ENCODE results near the gene GGA2.

GRCh38 chr16:23498863-23499262 lies 11.4 kb downstream of the GGA2 start:
- no peak for TF ChIP-seq CTCF (IDR thresholded peaks at IDR 0.05)
- TF ChIP-seq POLR2A (IDR thresholded peaks at IDR 0.05), result no peak
- TF ChIP-seq EP300 (IDR thresholded peaks at IDR 0.05), result no peak

All from sigmoid colon (tissue), 4 donors.